Measurements from ENCODE around the gene ANTXRL.
"Not testable (repeated sequence)": the region's sequence is repeated elsewhere in the genome, so short reads cannot be mapped to it uniquely, and the experiment has no call there.

Gene ANTXRL

DNA sequence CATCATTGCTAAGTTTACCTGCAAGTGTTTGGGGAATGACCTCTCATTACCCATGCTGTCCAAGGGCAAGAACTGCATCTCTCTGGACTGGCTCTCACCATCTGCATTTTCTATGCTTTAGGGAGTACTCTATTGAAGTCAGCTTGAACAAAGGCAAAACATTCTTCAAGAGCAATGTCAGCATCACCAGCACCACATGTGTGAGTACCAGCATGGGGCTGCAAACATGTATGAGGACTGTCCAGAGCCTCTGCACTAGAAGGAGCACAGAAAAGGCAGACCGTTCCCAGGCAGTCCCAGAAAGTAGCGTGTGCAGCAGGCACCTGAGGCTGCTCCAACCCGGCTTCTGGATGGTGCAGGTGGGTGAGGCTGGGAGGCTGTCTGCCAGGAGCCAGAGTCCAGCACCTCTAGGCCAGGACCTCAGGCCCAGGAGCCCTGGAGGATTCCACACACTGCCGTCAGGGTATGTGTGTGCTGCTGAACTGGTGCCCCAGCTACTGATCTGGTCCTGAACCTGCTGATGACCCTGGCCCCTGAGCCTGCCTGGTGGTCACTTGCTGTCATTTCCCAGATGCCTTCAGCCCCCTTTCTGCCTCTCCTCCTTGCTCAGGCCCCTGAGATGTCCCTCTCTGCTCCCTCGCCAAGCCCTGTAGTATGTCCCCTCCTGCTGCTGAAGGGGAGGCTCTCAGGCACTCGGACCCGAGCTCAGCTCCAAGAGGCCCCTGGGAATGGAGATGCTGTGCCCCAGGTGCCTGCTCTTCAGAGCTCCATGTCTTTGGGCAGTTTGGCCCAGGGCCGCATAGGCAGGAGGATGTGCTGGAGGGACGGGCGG, 20.7 kb downstream of the ANTXRL start:
- DNase-seq (ENCODE audit: low read depth in 2 of 2) = no peak

DNA sequence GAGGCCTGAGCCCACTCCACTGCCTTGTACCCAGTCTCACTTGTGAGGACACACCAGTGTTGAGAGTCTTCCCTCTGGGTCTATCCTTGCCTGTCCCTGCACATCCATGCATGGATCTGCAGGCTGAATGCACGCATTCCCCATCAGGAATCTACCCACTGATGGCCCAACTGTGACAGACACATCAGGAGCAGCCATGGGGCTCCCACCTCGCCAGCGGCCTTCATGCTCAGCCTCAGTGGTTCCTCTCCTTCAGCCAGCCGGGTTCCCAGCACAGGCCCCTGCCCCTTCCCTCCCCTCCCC, 21.3 kb downstream of the ANTXRL start:
- DNase-seq (ENCODE audit: low read depth in 2 of 2) = no peak

DNA sequence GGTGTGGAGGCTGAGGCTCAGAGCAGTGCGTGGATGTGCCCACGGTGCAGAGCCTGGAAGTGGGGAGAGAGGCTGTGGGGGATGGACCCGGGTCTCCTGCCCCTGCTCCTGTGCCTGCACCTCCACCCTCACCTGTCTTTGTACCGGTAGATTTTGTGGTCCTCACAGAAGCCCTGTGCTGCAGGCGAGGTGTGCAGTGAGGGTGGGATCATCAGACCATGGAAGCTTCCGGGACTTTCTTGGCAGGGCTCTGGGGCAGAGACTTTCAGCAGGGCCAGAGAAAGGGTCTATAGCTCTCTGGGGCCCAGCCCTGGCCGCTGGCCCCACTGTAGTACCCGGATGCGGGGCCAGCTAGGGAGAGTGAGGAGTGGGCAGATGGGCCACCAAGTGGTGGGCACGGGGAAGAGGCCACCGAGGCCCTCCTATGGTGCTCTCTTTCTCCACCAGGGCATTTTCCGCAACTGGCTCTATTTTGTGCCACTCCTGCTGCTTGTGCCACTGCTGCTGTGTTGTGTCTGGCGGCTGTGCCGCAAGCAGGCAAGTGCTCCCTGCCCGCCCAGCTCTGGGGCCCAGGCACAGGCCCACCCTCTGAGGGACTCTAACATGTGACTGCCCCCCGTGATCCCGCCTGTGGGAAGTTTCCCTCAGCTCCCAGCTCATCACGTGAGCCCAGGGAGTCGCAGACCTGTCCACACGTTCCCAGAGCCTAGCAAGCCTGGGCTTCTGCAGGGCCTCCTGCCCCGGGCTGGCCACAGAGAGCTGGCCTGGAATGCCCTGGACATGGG, 22.1 kb downstream of the ANTXRL start:
- no peak for DNase-seq (ENCODE audit: low read depth in 2 of 2)

GRCh38 chr10:46309511-46310142, 22.8 kb downstream of the ANTXRL start:
- DNase-seq (ENCODE audit: low read depth in 2 of 2) = no peak

DNA sequence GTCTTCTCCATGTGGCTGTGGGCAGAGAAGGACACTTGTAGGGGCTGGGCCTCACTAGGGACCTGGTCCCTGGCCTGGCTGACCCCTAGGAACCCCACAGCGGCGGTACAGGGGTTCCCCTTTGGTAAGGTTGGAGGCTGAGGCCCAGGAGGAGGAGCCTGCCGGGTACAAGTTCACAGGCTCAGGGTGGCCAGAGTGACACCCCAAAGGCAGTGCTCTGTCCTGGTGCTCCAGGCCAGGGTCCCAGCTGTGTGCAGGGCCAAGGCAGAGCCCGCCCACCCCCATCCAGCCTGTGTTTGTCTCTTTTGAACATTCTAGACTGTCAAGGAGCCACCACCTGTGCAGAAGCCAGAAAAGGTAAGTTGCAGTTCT, 23.3 kb downstream of the ANTXRL start:
- no peak for DNase-seq (ENCODE audit: low read depth in 2 of 2)

- no peak for DNase-seq (ENCODE audit: low read depth in 2 of 2)
Observed at GRCh38 chr10:46310851-46311250, 24.1 kb downstream of the ANTXRL start.

- DNase-seq (ENCODE audit: low read depth in 2 of 2) = no peak
Observed at GRCh38 chr10:46311501-46311951, 24.7 kb downstream of the ANTXRL start.

- DNase-seq (ENCODE audit: low read depth in 2 of 2) = not testable (repeated sequence)
Observed at GRCh38 chr10:46311961-46312431, 25.2 kb downstream of the ANTXRL start.

DNA sequence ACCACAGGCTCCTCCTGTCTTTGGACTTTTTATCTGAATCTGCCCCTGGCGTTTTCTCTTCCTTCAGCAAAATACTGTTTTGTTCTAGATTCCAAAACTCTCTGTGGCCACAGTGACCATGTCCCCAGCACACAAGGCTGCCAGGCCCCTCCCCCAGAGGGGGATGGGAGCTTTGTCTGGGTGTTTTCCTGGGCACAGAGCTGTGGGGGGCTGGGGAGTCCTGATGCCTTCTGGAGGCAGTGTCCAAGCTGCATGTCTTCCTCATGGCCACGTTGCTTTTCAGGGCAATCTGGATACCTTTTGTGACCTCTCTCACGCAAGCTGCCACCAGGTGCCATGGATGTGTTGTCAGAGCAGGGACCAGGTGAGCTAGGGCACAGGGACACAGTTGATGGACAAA, 26.2 kb downstream of the ANTXRL start:
- DNase-seq (ENCODE audit: low read depth in 2 of 2) = no peak

DNA sequence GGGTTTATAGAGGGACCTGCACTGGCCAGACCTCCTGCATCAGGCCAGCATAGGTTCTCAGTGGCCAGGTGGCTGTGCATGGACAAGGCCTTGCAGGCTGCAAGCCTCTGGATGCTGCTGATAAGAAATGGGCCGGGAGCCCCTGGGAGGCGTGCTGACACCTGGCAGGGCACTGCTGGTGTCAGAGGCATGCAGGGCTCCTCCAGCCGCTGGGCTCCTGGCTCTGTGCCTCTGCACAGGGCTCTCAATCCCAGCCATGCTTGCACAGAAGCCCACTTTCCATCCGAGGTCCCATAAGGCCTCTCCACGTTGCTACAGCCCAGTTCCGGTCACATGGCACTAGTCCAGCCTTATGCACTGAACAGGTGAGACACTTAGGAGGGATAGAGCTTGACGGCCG, 27.3 kb downstream of the ANTXRL start:
- no peak for DNase-seq (ENCODE audit: low read depth in 2 of 2)

DNA sequence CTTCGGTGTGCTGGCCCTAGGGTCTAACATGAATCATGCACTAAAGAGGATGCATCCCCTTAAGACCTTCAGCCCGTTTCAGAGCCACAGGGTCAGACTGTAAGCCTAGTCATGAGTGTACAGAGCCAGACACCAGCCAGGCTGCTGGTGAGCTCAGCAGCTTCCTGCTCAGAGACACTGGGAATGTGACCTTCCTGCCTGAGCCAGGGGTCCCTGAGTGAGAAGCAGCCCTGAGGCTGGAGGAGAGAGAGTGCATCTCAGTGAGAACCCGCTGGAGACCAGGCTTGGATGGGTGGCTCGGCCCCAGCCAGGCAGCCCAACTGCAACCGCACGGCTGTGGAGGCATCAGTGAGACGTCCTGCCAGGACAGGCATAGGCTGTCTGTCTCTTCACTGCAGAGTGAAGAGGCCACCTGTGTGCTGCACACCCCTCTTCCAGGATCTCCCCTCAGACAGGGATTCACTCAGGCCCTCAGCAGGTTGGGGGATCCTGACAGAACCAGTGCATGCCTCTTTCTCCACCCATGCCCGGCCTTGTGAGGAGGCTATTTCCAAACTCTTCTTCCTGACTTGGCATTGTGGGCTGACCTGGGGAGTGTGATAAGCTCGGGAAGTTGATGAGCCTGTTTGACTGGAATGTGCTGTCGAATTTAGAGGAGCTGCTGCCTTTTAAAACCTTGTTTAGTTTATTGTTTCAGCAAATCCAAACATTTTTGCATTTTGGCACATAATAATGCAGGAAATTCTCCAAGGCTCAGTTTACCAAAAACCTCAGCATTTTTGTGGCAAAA, 28.5 kb downstream of the ANTXRL start:
- not testable (repeated sequence) for DNase-seq (ENCODE audit: low read depth in 2 of 2)

GRCh38 chr10:46317370-46317769, 30.6 kb downstream of the ANTXRL start:
- DNase-seq (ENCODE audit: low read depth in 2 of 2) = no peak

DNA sequence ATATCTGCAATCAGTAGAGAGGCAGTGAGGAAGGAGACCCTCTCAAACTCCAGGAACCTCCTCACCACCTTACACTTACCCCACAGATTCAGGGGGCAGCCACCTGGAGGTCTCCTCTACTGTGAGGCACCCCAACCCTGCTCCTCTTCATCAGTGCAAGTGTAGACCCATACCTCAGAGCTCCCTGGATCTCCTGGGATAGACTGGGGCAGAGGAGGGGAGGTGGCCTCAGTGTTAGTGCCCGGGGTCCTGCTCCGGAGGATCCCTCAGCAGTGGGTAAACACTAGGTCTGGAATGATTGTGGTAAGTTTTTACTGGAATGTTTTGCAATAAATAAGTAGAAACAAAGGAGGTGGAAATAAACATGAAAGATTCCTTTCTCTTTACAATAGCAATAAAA, 31.1 kb downstream of the ANTXRL start:
- DNase-seq (ENCODE audit: low read depth in 2 of 2) = no peak

- DNase-seq (ENCODE audit: low read depth in 2 of 2) = no peak
Observed at GRCh38 chr10:46318799-46319198, 32.0 kb downstream of the ANTXRL start.

GRCh38 chr10:46319389-46319788, 32.6 kb downstream of the ANTXRL start:
- no peak for DNase-seq (ENCODE audit: low read depth in 2 of 2)

GRCh38 chr10:46321770-46322169, 35.0 kb downstream of the ANTXRL start:
- DNase-seq (ENCODE audit: low read depth in 2 of 2) = no peak

DNA sequence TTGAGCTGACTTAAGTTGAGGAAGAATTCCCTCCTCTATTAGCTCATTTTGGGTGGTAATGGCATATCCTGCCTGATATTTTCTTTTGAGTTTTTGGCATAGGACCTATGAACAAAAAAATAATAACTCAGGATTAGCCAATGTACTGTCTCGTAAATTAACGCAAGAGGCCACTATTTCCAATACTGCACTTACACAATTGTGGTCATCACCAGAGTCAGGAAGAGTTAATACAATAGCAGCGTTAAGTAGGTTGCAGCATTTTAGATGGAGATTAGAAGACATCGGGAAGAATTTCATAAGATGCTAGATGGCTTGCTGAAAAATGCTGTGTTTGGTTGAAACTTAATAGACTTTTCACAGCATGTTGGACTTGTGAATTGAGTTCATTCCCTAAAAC, 36.4 kb downstream of the ANTXRL start:
- DNase-seq (ENCODE audit: low read depth in 2 of 2) = no peak

- DNase-seq (ENCODE audit: low read depth in 2 of 2) = no peak
Observed at GRCh38 chr10:46325021-46325420, 38.2 kb downstream of the ANTXRL start.

DNA sequence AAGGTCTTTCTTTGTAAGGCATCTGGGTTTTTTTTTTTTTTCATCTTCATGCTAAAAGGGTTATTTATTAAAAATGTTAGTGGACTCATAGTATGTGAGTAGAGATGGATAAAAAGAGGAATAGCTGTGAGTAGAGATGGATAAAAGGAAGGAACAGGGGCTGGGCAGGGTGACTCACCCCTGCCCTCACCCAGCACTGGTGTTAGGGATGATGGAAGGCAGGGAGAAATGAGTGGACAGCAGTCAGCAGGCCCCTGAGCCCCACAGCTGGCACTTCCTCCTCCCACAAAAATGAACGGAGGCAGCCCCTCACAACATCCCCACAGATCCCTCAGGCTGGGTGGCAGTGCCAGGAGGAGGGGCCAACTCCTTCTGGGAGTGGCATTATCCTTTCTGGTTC, 39.3 kb downstream of the ANTXRL start:
- DNase-seq (ENCODE audit: low read depth in 2 of 2) = no peak

GRCh38 chr10:46326971-46327370, 40.2 kb downstream of the ANTXRL start:
- no peak for DNase-seq (ENCODE audit: low read depth in 2 of 2)

- no peak for DNase-seq (ENCODE audit: low read depth in 2 of 2)
Observed at GRCh38 chr10:46327685-46328084, 40.9 kb downstream of the ANTXRL start.

Measured in stimulated activated CD4-positive, alpha-beta T cell treated with anti-CD3 and anti-CD28 coated beads, Interleukin-1b, Interleukin-23, amount 100 ng/mL, for 1 hour (primary cell).